HG03108 (cell line): ENCODE results near the gene MYBPH.

Experiments used
- ATAC-seq: cut with Tn5 transposase; IDR thresholded peaks from one replicate; pipeline ENCODE4 v1.9.1; 2021; ENCODE audit warnings: moderate library complexity; ENCODE audit not compliant: unreplicated experiment

MYBPH gene

GRCh38 chr1:203180611-203181330, 5.1 kb upstream of the MYBPH start:
- ATAC-seq = no peak

GRCh38 chr1:203179667-203180005, 4.0 kb upstream of the MYBPH start:
- ATAC-seq = no peak

GRCh38 chr1:203178821-203179666, 3.4 kb upstream of the MYBPH start:
- ATAC-seq = no peak

GRCh38 chr1:203178083-203178482, 2.5 kb upstream of the MYBPH start:
- no peak for ATAC-seq

- no peak for ATAC-seq
Measured at GRCh38 chr1:203177470-203178039, 1.9 kb upstream of the MYBPH start.

GRCh38 chr1:203177036-203177405, 1.4 kb upstream of the MYBPH start:
- no peak for ATAC-seq

- ATAC-seq = no peak
Measured at GRCh38 chr1:203176273-203177035, 828 bp upstream of the MYBPH start.

GRCh38 chr1:203175827-203176241, 208 bp upstream of the MYBPH start:
- ATAC-seq = no peak

- ATAC-seq = no peak
Measured at GRCh38 chr1:203174324-203174985, 1.2 kb downstream of the MYBPH start.

- peak; percentile 82 for ATAC-seq
Measured at GRCh38 chr1:203173566-203173965, 2.1 kb downstream of the MYBPH start.

GRCh38 chr1:203173011-203173555, 2.5 kb downstream of the MYBPH start:
- ATAC-seq = peak; percentile 9

GRCh38 chr1:203172184-203173010, 3.2 kb downstream of the MYBPH start:
- no peak for ATAC-seq

GRCh38 chr1:203171341-203172183, 4.1 kb downstream of the MYBPH start:
- ATAC-seq = no peak

- ATAC-seq = no peak
Measured at GRCh38 chr1:203170625-203171330, 4.8 kb downstream of the MYBPH start.

GRCh38 chr1:203169770-203170520, 5.7 kb downstream of the MYBPH start:
- ATAC-seq = no peak

GRCh38 chr1:203168991-203169390, 6.6 kb downstream of the MYBPH start:
- ATAC-seq = no peak

- no peak for ATAC-seq
Measured at GRCh38 chr1:203168256-203168786, 7.3 kb downstream of the MYBPH start.
